Esophagus squamous epithelium (tissue), 4 donors: ENCODE results near the gene DOK1.

ENCODE experiments used
- CTCF ChIP-seq, 6 experiments: fragments of 450-650 bp in 4 of 6; fragments of 200-600 bp in 2 of 6; sonication (generic) in 2 of 6; IDR thresholded peaks; one replicate each; pipeline ENCODE4 v1.5.1; 2016 to 2019; ENCODE audit warnings: antibody characterized with exemption in 6 of 6, mild to moderate bottlenecking in 4 of 6, moderate library complexity in 4 of 6
- POLR2A ChIP-seq, 4 donors: fragments of 450-650 bp; IDR thresholded peaks; one replicate each; pipeline ENCODE4 v1.6.1; 2017; ENCODE audit warnings: antibody characterized with exemption in 4 of 4, mild to moderate bottlenecking in 4 of 4, moderate library complexity in 3 of 4

GRCh38 chr2:74596584-74596983 lies 42.1 kb downstream of the DOK1 start:
- TF ChIP-seq POLR2A (IDR thresholded peaks at IDR 0.05) (no peak), CTCF (IDR thresholded peaks at IDR 0.05) (no peak)
